HG03571 (cell line): ENCODE results near the gene TRIM31.
"Not testable (repeated sequence)": the region's sequence is repeated elsewhere in the genome, so short reads cannot be mapped to it uniquely, and the experiment has no call there.

Source experiments
- ATAC-seq: cut with Tn5 transposase; IDR thresholded peaks from one replicate; pipeline ENCODE4 v1.9.1; 2021; ENCODE audit not compliant: unreplicated experiment

Gene TRIM31

DNA sequence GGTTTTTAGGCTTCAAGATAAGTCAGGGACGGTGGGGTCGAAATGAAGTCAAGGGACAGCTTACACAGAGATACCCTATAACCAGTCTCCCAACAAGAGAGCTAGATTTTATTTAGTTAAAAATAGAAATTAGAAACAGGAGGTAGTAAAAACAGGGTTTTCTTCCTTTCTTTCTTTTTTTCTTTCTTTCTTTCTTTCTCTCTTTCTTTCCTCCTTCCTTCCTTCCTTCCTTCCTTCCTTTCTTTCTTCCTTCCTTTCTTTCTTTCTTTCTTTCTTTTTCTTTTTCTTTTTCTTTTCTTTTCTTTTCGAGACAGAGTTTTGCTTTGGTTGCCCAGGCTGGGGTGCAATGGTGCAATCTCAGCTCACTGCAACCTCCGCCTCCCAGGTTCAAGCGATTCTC lies 5.8 kb upstream of the TRIM31 start:
- not testable (repeated sequence) for ATAC-seq

DNA sequence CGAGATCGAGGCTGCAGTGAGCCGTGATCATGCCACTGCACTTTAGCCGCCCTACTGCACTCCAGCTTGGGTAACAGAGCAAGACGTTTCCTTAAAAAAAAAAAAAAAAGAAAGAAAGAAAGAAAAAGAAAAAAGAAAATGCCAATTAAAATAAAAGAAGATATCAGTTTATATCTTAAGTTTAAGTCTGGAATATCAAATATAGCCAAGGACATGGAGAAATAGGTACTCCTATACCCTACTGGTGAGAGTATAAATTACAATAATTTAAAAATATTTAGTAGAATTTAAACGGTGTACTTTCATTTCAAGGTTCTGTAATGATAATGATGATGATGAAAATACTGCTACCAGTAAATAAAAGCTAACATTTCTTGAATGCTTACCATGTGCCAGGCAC lies 3.8 kb upstream of the TRIM31 start:
- no peak for ATAC-seq

DNA sequence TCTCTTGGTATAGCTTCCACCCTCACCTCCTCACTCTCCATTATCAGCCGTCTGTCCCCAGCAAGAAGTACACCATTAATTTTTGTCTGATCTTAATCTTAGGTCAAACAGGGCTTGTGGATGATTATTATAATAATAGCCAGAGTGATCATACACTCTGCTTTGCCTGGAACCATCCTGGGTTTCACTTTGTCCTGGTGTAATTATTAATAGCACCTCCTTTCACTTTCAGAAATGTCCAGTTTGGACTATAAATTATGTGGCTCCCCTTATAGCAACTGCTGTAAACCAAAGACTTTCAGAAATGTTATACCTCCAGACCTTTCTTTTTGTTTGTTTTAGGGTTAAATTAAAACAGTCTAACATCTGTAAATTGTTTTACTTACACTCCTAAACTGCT lies 951 bp upstream of the TRIM31 start:
- ATAC-seq: no peak

DNA sequence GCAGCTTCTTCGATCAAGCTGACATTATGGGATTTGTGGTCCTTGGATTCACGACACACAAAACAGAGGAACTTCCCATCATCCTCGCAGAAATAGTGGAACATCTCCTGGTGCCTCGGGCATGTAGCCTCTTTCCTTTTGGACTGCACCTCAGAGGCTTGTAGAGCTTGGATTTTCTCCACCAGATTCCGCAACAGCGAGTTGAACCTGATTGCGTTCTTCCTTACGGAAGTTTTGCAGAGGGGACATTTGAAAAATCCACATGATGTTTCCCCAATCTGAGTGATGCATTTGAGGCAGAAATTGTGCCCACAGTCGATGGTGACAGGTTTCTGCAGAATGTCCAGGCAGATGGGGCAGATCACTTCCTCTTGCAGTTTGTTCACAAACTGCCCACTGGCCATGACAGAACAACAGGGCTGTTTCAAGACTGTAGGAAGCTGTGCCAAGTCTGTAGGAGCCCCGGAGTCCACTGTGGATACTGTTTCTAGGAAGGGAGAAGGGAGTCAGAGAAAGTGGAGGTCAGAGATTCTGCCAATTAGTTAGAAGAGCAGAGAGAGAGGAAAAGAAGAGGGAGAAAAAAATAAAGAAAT lies 392 bp downstream of the TRIM31 start:
- no peak for ATAC-seq

DNA sequence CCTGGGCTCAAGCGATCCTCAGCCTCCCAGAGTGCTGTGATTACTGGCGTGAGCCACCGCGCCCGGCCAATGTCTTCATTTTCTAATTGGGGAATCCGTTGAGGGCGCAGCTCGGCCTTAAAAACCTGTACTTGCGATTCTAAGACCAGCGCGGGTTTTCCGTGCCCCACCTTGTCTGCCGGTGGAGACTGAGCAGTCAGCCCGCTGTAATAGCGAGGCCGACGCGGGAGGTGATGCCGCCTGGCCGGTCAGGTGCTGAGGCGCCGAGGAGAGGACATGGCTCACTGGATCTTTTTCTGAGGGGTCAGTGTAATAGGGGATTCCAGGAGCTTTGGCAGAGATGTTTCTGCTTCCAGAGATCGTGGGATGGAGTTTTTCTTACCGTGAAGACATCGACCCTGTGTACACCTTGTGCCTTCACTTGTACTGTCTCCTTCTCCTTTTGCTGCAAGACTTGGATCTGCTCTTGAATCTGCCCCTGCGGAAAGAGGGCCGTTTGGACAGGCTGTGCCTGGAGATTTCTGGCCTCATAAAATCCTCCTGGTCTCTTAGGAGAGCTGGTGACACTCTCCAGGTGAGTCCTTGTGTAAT lies 1.5 kb downstream of the TRIM31 start:
- no peak for ATAC-seq

DNA sequence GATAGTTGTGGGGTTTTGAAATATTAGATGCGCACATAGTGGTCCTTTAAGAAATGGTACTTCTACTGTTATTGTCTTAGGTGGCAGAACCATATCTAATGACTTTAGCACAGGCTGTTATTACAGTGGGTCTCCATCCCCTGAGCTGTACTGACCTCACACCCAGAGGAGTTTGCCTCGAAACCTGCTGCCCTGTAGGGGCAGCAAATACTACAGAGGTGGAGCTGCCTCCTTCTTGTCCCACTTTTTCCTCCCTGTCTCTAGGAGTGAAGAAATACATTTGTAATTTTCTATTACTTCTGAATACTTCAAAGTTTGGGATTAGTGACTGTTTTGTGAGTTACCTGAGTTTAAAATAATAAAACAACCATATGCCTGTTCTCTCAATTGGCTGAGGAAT lies 8.2 kb downstream of the TRIM31 start:
- no peak for ATAC-seq

DNA sequence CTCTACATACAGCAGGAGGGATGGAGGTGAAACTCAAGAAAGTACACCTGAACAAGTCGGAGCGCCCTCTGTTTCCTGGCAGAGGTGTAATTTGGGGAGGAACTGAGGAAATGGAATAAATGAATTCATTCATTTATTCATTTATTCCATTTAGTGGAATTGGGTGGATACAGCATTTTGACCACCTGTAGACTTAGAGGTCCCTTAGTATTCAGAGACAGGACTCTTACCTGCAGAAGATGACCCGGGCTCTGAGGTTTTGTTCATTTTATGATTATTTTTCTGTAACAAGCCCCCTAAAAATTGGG lies 9.1 kb downstream of the TRIM31 start:
- ATAC-seq: no peak

DNA sequence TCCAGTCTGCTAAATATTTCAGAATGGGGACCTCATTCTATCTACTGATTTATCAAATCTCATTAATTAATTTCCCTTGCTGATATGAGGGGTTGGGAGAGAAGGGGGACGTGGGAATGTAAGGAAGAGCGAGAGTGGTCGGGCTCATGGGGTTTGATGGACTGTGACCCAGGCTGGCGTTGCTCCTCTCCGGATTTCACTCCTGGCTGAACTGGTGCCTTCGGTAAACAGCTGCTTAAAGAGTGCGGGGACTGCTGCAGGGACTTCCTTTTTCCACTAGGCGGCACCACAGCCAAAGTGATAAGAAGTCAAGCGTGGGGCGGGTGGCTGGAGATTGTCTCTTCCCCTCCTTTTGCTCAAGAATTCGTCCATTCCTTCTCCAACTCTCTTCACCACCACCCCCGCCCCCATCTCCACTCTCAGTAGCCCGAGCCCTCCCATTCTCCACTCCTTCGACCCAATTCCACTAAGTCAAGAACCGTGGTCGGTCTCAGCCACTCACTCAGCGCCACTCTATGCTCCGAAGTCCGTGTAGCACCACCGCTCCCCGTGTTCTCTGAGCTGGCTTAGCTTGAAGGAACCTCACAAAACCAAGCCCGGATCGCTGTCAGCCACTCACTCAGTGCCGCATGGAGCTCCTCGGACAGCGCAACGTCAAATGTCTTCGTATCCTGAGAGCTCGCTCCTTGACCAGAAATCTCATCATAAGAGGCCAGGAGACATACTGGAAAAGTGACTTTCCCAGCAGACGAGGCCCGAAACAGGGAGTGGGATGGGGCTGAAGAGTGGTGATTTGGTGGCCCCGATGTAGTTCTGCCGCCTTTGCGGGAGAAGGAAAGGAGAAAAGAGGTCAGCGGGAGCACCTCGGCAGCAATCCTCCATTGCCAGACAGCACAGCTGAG lies 9.7 kb downstream of the TRIM31 start:
- no peak for ATAC-seq

DNA sequence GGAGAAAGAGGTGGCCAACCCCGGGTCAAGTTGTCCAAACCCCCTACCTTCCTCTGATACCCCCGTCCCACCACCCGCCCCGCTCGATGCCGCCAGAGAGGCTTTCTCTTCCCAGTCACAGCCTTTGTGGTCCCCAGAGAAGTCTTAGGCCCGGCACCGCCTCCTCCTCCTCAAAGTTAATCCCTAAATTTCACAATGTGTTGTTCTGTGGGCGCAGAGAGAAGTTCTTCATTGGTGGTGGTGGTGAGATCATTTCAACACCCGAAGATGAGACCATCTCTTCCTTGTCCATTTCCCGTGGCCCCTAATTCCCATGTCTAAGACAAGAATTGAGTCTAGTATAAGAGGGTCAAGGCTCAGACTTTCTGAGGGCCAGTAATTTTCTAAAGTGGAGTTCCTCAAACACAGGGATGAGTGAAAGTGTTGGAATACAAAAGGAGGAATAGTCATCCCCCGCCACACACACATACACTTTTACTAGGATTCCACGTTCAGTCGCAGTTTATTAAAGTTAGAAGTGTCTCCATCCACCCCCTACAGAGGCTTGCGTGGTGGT lies 10.4 kb downstream of the TRIM31 start:
- ATAC-seq: no peak

DNA sequence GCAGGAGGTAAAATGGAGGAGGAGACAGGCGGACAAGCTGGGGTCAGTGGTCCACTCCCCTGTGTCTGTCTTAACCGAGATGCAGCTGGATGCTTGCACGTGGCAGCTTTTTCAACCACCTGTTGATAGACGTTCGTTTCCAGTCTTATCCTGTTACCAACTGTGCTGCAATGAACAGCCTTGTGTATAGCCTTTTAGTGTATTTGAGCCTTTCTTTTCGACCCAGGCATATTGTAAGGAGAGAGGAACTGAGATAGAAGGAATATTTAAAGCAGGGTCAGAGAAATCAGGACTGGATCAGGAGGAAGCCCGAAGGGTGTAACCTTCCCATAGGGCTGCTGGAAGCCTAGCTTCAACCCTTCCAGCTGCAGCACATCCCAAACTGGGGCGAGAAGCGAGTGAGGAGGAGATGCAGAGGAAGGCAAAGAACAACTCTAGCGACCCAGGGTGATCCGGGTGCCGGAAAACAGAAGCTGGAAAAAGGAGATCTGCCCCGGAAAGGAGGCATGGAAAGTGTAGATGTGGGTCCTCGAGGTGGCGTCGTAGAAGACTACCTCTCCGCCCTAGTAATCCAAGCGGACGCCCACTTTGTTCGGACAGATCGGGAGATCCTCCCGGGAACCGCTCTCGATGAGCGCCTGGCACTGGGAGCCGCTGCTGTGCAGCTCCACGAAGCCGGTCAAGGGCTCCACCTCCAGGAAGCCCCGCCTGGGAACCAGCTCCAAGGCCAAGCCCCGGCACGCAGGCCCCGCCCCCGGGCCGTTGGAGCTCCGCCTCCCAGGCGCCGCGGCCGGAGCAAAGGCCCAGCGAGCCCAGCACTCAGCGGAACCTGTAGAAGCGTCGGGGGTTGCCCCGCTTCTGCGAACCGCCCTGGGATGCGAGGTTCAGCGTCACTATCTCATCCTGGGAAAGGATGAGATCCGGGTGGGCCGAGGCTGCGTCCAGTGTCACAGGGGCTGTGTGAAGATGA lies 11.2 kb downstream of the TRIM31 start:
- ATAC-seq: no peak

DNA sequence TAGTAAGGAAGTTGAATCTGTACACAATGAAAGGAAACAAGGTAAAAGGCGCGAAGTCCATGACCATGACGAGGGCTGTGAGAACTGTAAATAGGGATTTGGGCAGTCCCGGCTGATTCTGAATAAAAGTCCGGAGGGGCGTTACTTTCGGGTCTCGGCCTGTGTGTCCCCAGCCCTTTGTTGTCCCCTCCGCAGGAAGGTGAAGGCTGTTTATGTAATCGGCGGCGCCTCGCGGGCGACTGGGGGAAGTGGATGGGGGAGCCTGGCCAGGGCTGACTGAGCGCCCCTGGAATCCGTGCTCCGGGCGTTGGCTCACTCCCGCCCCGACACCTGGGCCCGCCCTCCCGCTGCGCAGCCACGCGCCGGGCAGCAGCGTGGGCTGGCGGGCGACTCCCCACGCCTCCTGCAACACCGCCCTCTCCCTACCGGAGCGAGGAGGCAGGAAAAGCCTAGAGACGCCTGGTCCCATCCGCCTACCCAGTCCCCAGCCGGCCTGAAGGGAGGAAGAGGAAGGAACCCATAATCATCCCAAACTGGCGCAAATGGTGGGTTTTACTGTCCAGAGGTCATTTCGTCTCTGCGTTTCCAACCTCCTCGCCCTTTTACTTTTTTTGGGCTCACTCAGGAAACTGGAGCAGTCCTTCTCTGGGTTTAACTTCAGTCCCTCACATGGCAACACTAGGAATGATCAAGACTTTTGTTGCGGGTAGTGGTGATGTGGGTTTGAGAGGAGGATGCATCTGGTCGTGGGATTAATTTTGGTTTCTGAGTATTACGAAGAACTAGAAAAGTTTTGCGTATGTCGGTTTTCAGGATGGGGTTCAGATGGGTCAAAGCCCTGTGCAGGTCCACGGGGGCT lies 12.1 kb downstream of the TRIM31 start:
- no peak for ATAC-seq

DNA sequence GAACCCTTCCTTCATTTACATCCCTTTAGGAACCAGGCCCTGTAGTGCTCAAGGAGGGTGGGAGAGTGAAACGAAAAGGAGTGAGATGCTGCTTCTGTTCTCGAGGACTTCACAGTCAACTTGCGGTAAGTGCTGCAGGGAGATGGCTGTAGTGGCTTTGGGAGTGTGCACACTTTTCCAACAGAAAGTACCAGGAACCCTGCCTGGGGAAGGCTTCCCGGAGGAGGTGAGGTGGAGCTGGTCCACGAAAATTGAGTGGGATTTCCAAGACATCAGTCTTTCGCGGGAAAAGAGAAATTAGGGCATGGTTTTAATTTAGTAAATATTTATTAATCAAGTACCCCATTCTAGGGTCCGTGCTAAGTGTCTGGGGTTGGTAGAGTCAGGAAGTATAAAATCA lies 12.7 kb downstream of the TRIM31 start:
- ATAC-seq: no peak

DNA sequence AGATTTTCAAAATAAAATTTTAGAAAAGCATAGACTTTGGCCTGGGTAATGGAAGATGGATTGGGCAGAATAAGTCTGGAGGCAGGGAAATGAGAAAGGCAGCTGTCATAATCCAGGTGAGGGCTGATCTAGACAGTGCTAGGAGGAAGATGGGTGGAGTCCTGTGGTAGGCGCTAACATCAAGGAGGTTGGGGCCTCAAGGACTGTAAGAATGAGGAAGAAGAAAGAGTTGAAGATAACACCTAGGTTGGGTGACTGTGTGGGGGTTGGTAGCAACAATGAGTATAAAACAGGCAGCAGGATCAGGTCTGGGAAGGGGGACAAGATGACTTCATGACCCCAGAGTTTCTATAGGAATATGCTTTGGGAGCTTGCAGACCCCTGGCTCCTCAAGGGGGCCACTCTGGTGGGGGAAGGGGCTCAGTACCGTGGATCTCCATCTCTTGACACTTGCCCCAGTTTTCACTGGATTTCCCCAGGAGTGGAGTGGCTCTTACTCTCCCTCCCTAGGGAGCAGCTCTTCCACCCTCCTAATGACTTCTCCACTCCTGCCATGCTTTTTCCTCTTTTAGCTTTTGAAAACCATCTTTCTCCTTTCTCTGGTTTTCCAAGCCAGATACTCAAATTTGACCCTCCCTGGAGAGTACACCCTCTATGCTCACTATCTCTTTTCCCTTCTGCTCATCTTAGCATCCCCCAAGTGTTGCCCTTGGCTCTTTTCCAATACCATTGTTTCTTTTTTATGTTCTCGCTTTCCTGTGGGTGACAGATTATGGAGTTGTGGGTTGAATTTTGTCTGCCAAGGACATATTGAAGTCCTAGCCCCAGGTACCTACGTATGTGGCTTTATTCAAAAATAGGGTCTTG lies 14.8 kb downstream of the TRIM31 start:
- ATAC-seq: no peak

DNA sequence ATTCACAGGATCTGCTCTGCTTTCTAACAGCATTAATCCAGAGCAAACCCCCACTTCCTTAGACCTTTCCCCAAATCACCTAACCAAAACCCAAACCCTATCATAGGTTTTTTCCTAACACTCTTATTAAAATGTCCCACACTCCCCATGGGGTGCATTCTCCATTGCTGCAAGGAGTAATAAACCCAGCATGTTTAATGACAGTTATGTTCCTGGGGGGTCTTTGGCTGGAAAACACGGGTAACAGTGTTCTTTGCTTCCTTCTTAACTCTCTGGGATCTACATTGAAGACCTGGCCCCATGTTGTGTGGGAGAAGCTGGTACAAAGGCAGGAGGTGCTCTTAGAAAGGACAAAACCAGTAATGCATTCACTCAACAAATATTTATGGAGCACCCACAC lies 16.1 kb downstream of the TRIM31 start:
- no peak for ATAC-seq

DNA sequence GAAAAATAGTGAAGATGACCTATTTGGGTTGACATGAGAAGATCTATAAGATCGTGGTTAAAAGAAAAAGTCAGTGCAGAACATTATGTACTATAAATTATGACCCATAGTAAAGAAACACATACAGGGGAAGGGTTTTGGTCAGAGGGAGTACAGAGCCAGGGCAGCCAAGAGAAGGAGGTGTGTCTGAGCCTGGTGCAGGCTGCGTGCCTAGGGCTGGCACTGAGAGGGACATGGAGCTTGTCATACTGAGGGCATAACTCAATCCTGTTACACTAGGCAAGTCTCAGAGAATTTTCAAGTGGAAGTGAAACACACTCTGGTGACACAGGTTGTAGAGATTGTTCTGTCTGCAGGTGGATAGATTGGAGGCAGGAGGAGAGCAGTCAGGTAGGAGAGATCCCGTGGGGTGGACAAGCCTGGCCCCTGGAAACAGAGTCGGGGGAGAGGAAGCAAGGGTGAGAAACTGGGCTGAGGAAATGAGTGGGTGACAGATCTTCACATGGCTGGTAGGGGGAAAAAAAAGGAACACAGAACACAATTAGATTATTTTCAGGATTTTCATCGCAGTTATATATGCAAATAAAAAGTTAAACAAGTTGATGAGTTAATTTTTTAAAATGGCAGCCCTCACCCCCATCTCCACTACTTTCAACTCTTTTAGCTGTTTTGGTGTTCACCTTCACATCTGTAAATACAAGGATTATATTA lies 18.8 kb downstream of the TRIM31 start:
- ATAC-seq: no peak

DNA sequence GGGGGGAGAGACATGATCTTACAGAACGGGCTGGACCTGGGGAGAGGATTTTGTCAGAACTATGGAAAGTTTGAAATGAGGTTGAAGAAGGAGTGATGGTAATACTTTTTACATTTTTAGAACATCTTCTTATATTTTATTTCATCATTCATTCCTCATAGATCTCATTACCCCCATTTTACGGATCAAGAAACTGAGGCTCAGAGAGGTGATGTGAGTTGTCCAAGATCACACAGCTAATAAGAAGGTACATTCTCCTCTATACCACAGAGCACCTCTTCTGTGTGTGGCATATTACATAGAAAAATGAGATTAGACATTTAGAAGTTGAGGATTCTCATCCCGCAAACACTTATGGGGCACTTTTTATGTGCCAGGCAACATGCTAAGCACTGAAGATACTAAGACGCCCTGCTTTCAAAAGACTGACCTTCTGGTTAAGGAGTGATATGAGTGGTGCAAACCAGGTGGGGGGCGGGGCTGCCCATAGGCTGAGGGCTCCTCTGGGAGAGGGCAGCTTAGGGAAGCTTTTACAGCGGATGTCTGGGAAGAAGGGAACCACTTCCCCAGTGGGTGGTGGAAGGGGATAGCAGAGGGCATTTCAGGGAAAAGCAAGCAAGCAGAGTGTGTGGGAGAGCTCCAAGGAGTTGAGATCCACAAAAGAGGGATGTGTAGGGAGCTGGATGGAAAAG lies 19.9 kb downstream of the TRIM31 start:
- no peak for ATAC-seq

DNA sequence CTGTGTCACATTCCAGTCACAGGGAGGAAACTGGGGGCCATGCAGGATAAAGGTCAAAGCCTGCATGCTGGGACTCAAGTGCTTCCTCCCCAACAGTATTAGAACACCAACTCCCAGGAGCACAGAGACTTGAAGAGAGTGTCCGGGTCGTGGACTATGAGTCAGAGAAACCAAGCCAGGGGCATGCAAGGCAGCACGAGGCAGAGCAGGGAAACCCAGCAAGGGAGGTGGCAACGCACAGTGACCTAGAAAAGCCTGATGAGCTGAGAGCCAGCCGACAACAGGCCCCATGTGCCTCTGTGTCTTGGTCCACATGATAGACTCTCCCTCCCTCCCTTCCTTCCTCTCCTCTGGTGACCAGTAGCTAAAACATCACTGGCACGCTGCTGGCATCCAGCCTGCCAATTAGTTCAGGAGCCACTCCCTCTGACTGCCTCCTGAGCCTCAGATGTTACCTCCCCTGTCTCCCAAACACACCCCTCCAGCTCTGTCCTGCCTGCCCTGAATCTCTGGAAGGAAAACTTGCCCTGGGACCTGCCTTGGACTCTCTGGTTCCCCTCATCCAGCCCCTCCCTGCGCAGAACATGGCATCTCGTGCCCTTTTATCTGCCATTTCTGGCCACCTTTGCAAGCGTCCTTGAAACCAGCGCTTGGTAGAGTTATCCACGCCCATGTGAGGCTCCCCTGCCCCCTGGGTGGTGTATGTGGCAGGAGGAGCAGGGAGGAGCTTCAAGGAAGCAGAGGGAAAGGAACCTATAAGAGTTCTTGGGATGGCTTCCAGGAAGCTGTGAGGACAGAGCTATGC lies 21.1 kb downstream of the TRIM31 start:
- ATAC-seq: no peak
